ENCODE data around the gene TMEFF2.

DNA sequence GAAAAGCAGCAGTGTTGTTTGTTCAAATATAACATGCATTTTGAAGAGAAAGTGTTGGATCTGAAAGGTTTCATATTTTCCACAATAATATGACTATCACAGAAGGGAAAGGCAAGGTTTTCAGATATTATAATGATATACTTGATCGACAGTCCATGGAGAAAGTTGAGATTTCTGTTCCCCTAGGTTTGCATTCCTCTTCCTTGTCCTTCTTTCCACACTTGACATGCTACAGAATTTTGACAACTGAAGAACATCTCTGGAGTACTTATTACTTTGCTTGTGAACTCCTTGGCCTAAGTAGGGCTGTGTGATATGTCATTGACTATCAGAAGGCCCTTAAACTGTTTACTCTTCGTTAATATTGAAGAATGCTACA, 46.5 kb downstream of the TMEFF2 start:
- TF ChIP-seq EZH2phosphoT487 (IDR thresholded peaks at IDR 0.05; ENCODE audit: borderline replicate concordance): no peak
- TF ChIP-seq CTCF (conservative IDR thresholded peaks at IDR 0.05; ENCODE audit: low read length): no peak

Measured in Loucy (cell line).